A673 (cell line): Measurements from ENCODE around the gene FOXE3. TPM values are rescaled to one million over a fixed set of nuclear protein-coding genes. Genes with fewer than 3 reads are reported as not detected.

ENCODE experiments used
- BruUV-seq: library from RNA; stranded (reverse); fragments of 400-500 nt; replicated peaks from 2 replicates; lab custom pipeline; 2021; lab: Mats Ljungman, UMichigan
- CTCF ChIA-PET: fragments of 300-600 bp; sonication (Branson Sonifier 250); formaldehyde crosslinking; loops from one replicate; lab custom pipeline; 2022; ENCODE audit warnings: antibody characterized with exemption; lab: Charles Lee
- POLR2A ChIA-PET: fragments of 300-600 bp; sonication (Branson Sonifier 250); formaldehyde crosslinking; loops from one replicate; lab custom pipeline; 2022; ENCODE audit warnings: antibody characterized with exemption; ENCODE audit not compliant: low non-redundant PET; lab: Charles Lee
- DNase-seq: peaks from one replicate; pipeline ENCODE4 v3.0.0-alpha.2; 2015; ENCODE audit warnings: low spot score
- H3K27ac ChIP-seq: fragments of 200-600 bp; sonication (generic); 2 replicates; pipeline ENCODE4 v1.5.1; 2016; ENCODE audit warnings: mixed run types, low read depth, mild to moderate bottlenecking, mixed read lengths, antibody characterized with exemption, low read length; ENCODE audit not compliant: poor library complexity, severe bottlenecking
- H3K27me3 ChIP-seq: fragments of 200-600 bp; sonication (generic); replicated peaks from 2 replicates; pipeline ENCODE4 v1.6.1; 2017; ENCODE audit warnings: mixed run types, low read depth, mild to moderate bottlenecking, mixed read lengths, antibody characterized with exemption, low read length; ENCODE audit not compliant: insufficient read depth, poor library complexity
- H3K36me3 ChIP-seq: fragments of 200-600 bp; sonication (generic); 2 replicates; pipeline ENCODE4 v1.6.1; 2016; ENCODE audit warnings: mixed run types, mild to moderate bottlenecking, mixed read lengths, antibody characterized with exemption, low read length; ENCODE audit not compliant: insufficient read depth, poor library complexity, severe bottlenecking
- H3K4me1 ChIP-seq: fragments of 200-600 bp; sonication (generic); 2 replicates; pipeline ENCODE4 v1.6.1; 2017; ENCODE audit warnings: mixed run types, mild to moderate bottlenecking, mixed read lengths, antibody characterized with exemption, low read length; ENCODE audit not compliant: insufficient read depth, poor library complexity, severe bottlenecking
- H3K4me3 ChIP-seq: fragments of 200-600 bp; sonication (generic); 2 replicates; pipeline ENCODE4 v1.5.1; 2016; ENCODE audit warnings: low read depth, mixed run types, mild to moderate bottlenecking, mixed read lengths, low read length; ENCODE audit not compliant: poor library complexity, severe bottlenecking
- H3K9me3 ChIP-seq: fragments of 200-600 bp; sonication (generic); 2 replicates; pipeline ENCODE4 v1.6.1; 2016; ENCODE audit warnings: mixed run types, low read depth, mild to moderate bottlenecking, mixed read lengths, antibody characterized with exemption, low read length; ENCODE audit not compliant: poor library complexity, severe bottlenecking
- CTCF ChIP-seq: fragments of 300-800, 200-600 bp; sonication (generic); conservative IDR thresholded peaks from 2 replicates; pipeline ENCODE4 v1.5.1; 2017; ENCODE audit warnings: low read depth, mild to moderate bottlenecking, antibody characterized with exemption, low read length, moderate library complexity, mixed read lengths
- EZH2 ChIP-seq: fragments of 200-600 bp; sonication (generic); IDR thresholded peaks from 2 replicates; pipeline ENCODE4 v1.6.1; 2017; ENCODE audit warnings: borderline replicate concordance, low read depth, mild to moderate bottlenecking, mixed read lengths, antibody characterized with exemption, low read length; ENCODE audit not compliant: poor library complexity, severe bottlenecking
- intact Hi-C: fragments of 100-400 bp; cut with micrococcal nuclease; formaldehyde crosslinking; loops from one replicate; pipeline ENCODE4 v1.10.0; 2022; ENCODE audit not compliant: unreplicated experiment
- total RNA-seq: library from RNA; stranded (reverse); gene quantifications from 2 replicates; pipeline ENCODE4 v1.2.3, GENCODE V29; 2021

The FOXE3 gene
- total RNA-seq, 1 experiment from 2014 or later, result not detected

- Histone ChIP-seq H3K36me3 (no peaks in the 10 kb centered on the region), H3K4me3 (no peak overlapping the region), H3K27me3 (peaks cover 7% of the 10 kb centered on the region), H3K4me1 (no peaks in the 10 kb centered on the region), H3K9me3 (no peaks in the 10 kb centered on the region), H3K27ac (no peak overlapping the region)
- POLR2A ChIA-PET, result no interaction called here
- CTCF ChIA-PET, result no interaction called here
- no peak for DNase-seq
- TF ChIP-seq CTCF, result no peak
- TF ChIP-seq EZH2, result no peak
- intact Hi-C loops, result no loop called here
- BruUV-seq, result no TSS peak
These were observed 8.6 kb upstream of the FOXE3 start for GRCh38 chr1:47407481-47407880.

- Histone ChIP-seq H3K27me3 (peaks cover 13% of the 10 kb centered on the region), H3K27ac (no peak overlapping the region), H3K36me3 (no peaks in the 10 kb centered on the region), H3K4me1 (no peaks in the 10 kb centered on the region), H3K9me3 (no peaks in the 10 kb centered on the region), H3K4me3 (no peak overlapping the region)
- POLR2A ChIA-PET, result no interaction called here
- no TSS peak for BruUV-seq
- TF ChIP-seq EZH2 (no peak), CTCF (no peak)
- CTCF ChIA-PET, result interaction anchor here (0.6 kb wide), 1 partner anchor 99 kb away, joined by 4 read pairs; no protein-coding TSS in a partner anchor
- DNase-seq, result no peak
- intact Hi-C loops, result no loop called here
These were observed 6.6 kb upstream of the FOXE3 start for GRCh38 chr1:47409311-47410067.

GRCh38 chr1:47410068-47410455 is 6.0 kb upstream of the FOXE3 start:
- ChIA-PET CTCF (interaction anchor here (0.6 kb wide), 1 partner anchor 99 kb away, joined by 4 read pairs; no protein-coding TSS in a partner anchor), POLR2A (no interaction called here)
- no peak for DNase-seq
- Histone ChIP-seq H3K27ac (no peak overlapping the region), H3K4me1 (no peaks in the 10 kb centered on the region), H3K36me3 (no peaks in the 10 kb centered on the region), H3K4me3 (no peak overlapping the region), H3K27me3 (peaks cover 17% of the 10 kb centered on the region), H3K9me3 (no peaks in the 10 kb centered on the region)
- no peak for TF ChIP-seq EZH2
- no peak for TF ChIP-seq CTCF
- no TSS peak for BruUV-seq
- intact Hi-C loops, result no loop called here
